Prostate gland (tissue), 2 donors: ENCODE results near the gene PCSK4. TPM values are rescaled to one million over a fixed set of nuclear protein-coding genes. Genes with fewer than 3 reads are reported as not detected.

Experiments used
- DNase-seq: peaks from one replicate; pipeline ENCODE4 v3.0.0-alpha.2; 2019; ENCODE audit warnings: low spot score
- H3K27ac ChIP-seq, 2 donors: fragments of 200-600 bp; sonication (generic); 2 replicates each; pipeline ENCODE4 v1.5.1; 2017 to 2019
- H3K27me3 ChIP-seq: fragments of 200-600 bp; sonication (generic); replicated peaks from 2 replicates; pipeline ENCODE4 v1.5.1; 2019; ENCODE audit not compliant: insufficient read depth
- H3K36me3 ChIP-seq, 2 donors: fragments of 200-600 bp; sonication (generic); 1 replicate in 1 of 2; 2 replicates in 1 of 2; pipeline versions ENCODE4 v1.5.1 to v1.8.1; 2017 to 2019
- H3K4me1 ChIP-seq: fragments of 200-600 bp; sonication (generic); replicated peaks from 2 replicates; pipeline ENCODE4 v1.5.1; 2019
- H3K4me3 ChIP-seq, 2 donors: fragments of 200-600 bp; sonication (generic); 2 replicates each; pipeline ENCODE4 v1.5.1; 2017 to 2019
- H3K9me3 ChIP-seq: fragments of 200-600 bp; sonication (generic); 2 replicates; pipeline ENCODE4 v1.5.1; 2017
- CTCF ChIP-seq, 4 experiments: fragments of 200-600 bp in 2 of 4; fragments of 450-650 bp in 2 of 4; sonication (generic) in 2 of 4; IDR thresholded peaks; 1 replicate in 3 of 4; 2 replicates in 1 of 4; pipeline ENCODE4 v1.5.1; 2016 to 2019; ENCODE audit warnings: antibody characterized with exemption in 4 of 4, mild to moderate bottlenecking in 2 of 4, moderate library complexity in 2 of 4
- POLR2A ChIP-seq: fragments of 450-650 bp; IDR thresholded peaks from one replicate; pipeline ENCODE4 v1.6.1; 2016; ENCODE audit warnings: antibody characterized with exemption, mild to moderate bottlenecking
- POLR2AphosphoS5 ChIP-seq: sonication (generic); formaldehyde crosslinking; IDR thresholded peaks from one replicate; pipeline ENCODE4 v1.6.1; 2017; ENCODE audit warnings: antibody characterized with exemption
- WGBS: methylation state at CpG from one replicate; pipeline ENCODE4 v1.1.5; 2018; 5-methylcytosine and 5-hydroxymethylcytosine counted together
- intact Hi-C: fragments of 100-400 bp; cut with DNase I; formaldehyde crosslinking; loops from one replicate; pipeline ENCODE4 v1.14.2; 2022
- total RNA-seq, 2 donors: library from RNA; depleted of rRNA; stranded (reverse); fragments of >200 nt; gene quantifications; one replicate each; pipeline ENCODE4 v1.1.0, GENCODE V29; 2016

The PCSK4 gene
- total RNA-seq, 2 donors from 2014 or later = 8.1 to 22.9 TPM

DNA sequence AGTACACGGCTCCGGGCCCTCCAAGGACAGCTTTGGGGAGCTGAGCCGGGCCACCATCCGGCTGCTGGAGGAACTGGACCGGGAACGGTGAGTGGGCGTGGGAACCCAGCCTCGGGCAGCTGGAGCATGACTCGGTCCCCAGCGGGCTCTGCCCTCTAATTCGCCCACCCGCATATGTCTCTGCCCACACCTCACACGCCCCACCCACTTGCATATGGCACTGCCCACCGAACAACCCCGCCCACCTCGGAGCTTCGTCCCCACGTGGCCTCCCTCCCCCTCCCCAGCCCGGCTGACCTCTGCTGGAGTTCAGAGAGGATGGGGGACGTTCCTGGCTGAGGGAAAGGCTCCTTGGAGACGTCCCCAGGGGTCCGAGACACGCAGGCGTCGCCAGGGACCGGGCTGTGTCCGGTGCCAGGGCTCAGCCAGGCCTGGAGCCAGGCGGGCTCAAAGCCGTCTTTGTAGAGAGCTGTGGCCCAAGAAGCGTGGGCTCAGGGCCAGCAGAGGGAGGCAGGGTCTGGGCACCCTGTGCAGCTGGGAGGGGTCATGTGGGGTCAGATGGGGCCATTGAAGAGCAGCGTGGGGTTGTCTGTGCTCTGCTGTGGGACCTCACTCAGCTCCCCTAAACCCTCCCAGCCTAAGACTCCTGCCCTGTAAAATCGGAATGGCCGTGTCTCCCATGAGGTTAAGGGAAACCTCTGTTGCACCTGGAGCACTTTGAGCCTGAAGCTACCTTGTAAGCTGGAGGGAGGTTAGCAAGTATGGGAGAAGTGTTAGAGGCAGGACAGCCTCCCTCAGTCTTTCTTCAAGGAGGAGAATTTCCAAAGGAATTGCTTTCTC is 36.4 kb downstream of the PCSK4 start:
- H3K4me3 ChIP-seq = no peak overlapping the region
- no peak for DNase-seq
- peaks cover 56% of the 10 kb centered on the region for H3K27me3 ChIP-seq
- TF ChIP-seq CTCF (IDR thresholded peaks at IDR 0.05) (no peak), POLR2A (no peak), POLR2AphosphoS5 (no peak)
- peaks cover 4% of the 10 kb centered on the region for H3K4me1 ChIP-seq
- no peaks in the 10 kb centered on the region for H3K9me3 ChIP-seq
- intact Hi-C loops = no loop called here
- H3K36me3 ChIP-seq = no peaks in the 10 kb centered on the region
- no peak overlapping the region for H3K27ac ChIP-seq
- WGBS = 10% methylated on average over 26 of the region's 33 CpGs

GRCh38 chr19:1452802-1453524 is 37.2 kb downstream of the PCSK4 start:
- Histone ChIP-seq H3K4me3 (no peak overlapping the region), H3K9me3 (no peaks in the 10 kb centered on the region), H3K27ac (no peak overlapping the region), H3K27me3 (peaks cover 58% of the 10 kb centered on the region), H3K4me1 (peaks cover 4% of the 10 kb centered on the region), H3K36me3 (no peaks in the 10 kb centered on the region)
- intact Hi-C loops = no loop called here
- no peak for TF ChIP-seq POLR2A
- no peak for TF ChIP-seq CTCF (IDR thresholded peaks at IDR 0.05)
- no peak for TF ChIP-seq POLR2AphosphoS5
- WGBS = 60% methylated on average over 21 of the region's 30 CpGs
- no peak for DNase-seq

DNA sequence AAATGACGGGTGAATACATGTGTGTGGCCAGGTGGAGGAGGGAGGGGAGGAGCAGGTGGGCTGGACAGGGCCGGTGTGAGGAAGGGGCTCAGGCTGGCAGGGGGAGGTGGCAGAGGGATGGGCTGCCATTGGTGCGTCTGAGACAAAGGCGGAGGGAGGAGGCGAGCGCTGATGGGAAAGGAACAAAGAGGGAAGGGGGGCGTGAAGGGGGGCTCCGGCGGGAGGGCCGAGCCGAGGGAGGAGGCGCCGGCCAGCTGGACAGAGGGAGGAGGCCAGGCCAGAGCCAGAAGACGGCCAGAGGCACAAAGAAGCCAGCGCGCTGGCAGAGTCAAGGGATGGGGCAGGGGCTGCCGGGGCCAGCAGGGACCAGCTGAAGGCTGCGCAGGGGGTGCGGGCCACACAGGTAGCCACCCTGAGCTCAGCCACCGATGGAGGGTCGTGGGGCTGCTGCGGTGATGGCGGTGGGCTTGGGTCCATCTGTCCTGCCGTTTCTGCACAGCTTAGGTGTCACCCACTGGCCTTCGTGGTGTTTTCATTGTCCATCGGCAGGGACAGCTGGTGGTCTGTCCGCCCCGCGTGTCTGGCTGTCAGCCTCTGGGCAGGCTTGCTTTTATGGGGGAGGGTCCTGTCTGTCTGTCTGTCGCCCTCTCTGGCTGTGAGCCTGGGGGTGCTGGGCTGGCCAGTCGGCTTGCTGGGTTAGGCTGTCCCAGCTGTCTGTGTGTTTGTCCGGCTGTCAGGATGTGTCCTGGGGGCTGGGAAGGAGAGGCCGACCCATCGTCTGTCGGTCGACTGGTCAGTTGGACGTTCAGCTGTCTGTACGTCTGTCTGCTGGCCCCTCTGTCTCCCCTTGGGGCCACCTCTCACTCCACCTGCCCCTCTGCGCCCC is 38.0 kb downstream of the PCSK4 start:
- H3K27me3 ChIP-seq = peaks cover 62% of the 10 kb centered on the region
- WGBS = 27% methylated on average over 31 of the region's 39 CpGs
- DNase-seq = no peak

More for the DNA sequence above, 38.0 kb downstream of the PCSK4 start:
- Histone ChIP-seq H3K4me1 (peaks cover 4% of the 10 kb centered on the region), H3K4me3 (no peak overlapping the region), H3K27ac (no peak overlapping the region), H3K9me3 (no peaks in the 10 kb centered on the region), H3K36me3 (no peaks in the 10 kb centered on the region)
- intact Hi-C loops = no loop called here
- TF ChIP-seq POLR2AphosphoS5 (no peak), CTCF (IDR thresholded peaks at IDR 0.05) (no peak), POLR2A (no peak)
